GM12891 (cell line): ENCODE results near the gene FGF8.
A peak's percentile ranks its signal among the peaks of the same experiment; 100 is the strongest.

Experiments
- DNase-seq: peaks from one replicate; pipeline ENCODE4 v3.0.0; 2011; ENCODE audit warnings: low spot score; ENCODE audit not compliant: insufficient read length
- FAIRE-seq: peaks from 2 replicates; lab custom pipeline; 2011; peaks lifted over from hg19 to GRCh38; lab: Jason Lieb, UNC
- PAX5 ChIP-seq: IDR thresholded peaks from 2 replicates; pipeline ENCODE4 v1.6.1; 2011; ENCODE audit warnings: low read length, moderate library complexity, mild to moderate bottlenecking; ENCODE audit not compliant: insufficient read depth, severe bottlenecking
- POLR2A ChIP-seq: IDR thresholded peaks from 2 replicates; pipeline ENCODE4 v1.6.1; 2011; ENCODE audit warnings: low read depth, low read length, control low read depth
- POLR2AphosphoS5 ChIP-seq: IDR thresholded peaks from 2 replicates; pipeline ENCODE4 v1.6.1; 2011; ENCODE audit warnings: low read depth, low read length, control low read depth
- POU2F2 ChIP-seq: IDR thresholded peaks from 2 replicates; pipeline ENCODE4 v1.6.1; 2011; ENCODE audit warnings: low read depth, mild to moderate bottlenecking, control low read depth, low read length, moderate library complexity
- SPI1 ChIP-seq: IDR thresholded peaks from 2 replicates; pipeline ENCODE4 v1.6.1; 2011; ENCODE audit warnings: low read depth, low read length, control low read depth
- TAF1 ChIP-seq: IDR thresholded peaks from 2 replicates; pipeline ENCODE4 v1.6.1; 2011; ENCODE audit warnings: low read depth, low read length, control low read depth

FGF8 gene

DNA sequence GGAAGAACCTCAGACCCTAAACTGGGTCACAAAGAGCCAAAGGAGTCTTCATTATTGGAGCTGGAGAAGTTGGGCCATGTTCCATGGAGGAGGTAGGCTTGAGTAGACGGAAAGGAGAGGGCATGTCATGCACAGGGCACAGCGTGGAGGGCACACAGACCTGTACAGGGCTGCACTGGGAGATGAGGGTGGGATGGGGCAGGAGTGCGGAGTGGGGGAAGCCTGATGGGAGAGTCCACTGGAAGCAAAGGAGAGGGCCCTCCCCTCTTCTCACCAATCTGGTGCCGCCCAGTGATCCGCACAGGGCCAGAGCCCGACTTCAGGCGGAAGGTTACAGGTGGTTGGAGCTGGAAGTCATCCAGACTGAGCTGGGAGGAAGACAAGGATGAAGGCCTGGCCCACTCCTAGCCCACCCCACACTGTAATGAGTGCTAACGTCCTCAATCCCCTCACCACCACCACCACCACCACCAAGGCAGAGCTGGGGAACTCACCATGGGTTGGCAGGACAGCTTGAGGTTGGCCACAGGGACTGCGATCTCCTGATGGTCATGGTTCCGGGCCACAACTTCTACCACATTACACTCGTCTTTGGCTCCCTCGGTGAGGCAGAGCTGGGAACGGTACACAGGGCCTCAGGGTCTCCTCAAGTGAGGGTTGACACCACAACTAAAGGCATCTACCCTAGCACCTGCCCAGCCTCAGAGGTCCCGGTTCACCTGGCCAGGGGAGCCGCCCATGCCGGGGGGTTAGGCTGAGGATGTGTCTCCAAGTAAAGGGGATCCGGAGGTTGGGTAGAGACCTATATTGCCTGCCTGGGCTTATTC, 6.3 kb upstream of the FGF8 start:
- TF ChIP-seq SPI1 (no peak), POU2F2 (no peak), POLR2AphosphoS5 (no peak), POLR2A (no peak), TAF1 (no peak), PAX5 (no peak)
- FAIRE-seq (peak; percentile 47), DNase-seq (no peak)

DNA sequence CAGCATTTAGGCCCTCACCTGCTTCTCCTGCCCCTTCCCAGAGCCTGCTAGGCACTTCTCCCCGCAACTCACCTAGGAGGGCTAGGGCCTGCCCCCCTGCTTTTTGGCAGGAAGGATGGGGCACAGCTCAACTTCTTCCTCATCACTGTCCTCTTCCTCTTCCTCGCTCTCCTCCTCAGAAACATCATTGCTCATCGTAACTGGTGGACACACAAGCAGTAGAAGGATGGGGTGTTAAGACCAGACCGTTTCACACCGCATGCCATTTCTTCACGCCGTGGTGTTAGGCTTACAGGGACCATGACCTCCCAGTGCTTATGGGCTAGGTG, 5.7 kb upstream of the FGF8 start:
- FAIRE-seq (no peak), DNase-seq (no peak)
- no peak for TF ChIP-seq TAF1
- TF ChIP-seq POU2F2 = no peak
- TF ChIP-seq POLR2AphosphoS5 = no peak
- no peak for TF ChIP-seq POLR2A
- no peak for TF ChIP-seq SPI1
- no peak for TF ChIP-seq PAX5

DNA sequence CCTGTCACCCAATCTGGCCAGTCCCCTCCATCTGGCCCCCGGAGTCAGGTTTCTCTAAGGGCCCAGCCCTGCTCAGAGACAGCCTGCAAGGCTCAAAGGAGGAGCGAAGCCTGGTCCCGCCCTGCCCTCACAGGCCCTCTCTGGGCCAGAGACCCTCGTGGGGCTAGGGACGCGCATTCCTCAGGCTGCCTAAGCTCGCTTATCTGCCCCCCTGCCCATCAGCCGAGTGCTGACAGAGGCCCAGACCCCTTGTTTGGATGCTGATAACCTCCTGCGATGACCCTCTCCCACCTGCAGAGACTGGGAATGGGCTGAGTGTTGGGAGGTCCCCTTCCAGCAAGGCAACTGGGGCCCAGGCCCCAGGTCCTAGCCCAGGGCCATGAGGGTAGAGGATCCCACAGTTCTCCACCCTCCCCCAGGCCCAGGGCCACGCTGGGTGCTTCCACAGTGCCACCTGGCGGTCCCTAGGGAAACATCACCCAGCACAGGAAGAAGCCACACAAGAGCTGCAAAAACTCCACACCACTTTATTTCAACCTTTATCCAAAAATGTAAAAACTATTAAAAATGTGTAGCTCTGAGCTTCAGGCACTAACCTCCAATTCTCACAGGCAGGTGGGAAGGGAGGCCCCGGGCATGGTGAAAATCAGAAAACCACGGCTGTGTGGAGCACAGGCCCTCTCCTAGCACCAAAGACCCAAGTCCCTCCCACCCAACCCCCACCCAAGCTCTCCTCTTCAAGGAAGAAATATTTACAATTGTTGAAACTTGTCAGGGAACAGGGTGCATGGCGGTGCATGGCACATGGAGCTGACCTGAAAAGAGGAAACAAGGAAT, 5.1 kb upstream of the FGF8 start:
- peak; percentile 75 for DNase-seq
- FAIRE-seq = peak; percentile 82

DNA sequence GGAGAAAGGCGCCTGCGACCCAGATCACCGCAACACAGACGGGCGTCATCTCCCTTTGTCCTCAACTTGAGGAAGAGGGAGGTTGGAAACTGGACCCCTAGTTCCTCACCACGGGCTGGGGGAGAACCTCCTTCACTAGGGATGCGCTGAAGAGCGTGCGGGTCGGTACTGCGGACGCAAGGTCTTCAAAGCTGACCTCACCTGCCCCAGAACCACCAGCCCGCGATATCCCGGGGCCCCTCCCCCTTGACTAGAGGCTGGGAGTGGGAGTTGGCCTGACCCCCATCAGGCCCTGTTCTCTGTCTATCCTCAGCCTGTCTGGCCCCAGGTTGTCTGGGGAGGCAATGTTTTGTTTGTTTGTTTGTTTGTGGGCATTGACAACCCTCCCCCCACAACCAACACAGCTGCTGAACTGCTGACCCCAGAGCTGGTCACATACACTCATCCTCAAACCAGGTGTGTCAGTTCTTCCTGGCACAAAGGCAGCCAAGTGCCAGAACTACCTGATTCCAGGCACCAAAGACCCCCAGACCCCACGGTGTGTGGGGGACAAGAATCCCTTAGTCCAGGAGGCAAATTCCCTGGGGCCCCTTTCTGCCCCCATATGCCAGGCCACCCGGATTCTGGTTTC, 4.4 kb upstream of the FGF8 start:
- DNase-seq = peak; percentile 14
- TF ChIP-seq PAX5 = no peak
- TF ChIP-seq TAF1 = no peak
- TF ChIP-seq POLR2AphosphoS5 = no peak
- no peak for TF ChIP-seq SPI1
- TF ChIP-seq POLR2A = no peak
- TF ChIP-seq POU2F2 = no peak
- peak; percentile 69 for FAIRE-seq

More for the DNA sequence above, 5.1 kb upstream of the FGF8 start:
- no peak for TF ChIP-seq POU2F2
- TF ChIP-seq POLR2A = no peak
- no peak for TF ChIP-seq SPI1
- no peak for TF ChIP-seq POLR2AphosphoS5
- peak; percentile 61 for TF ChIP-seq PAX5
- no peak for TF ChIP-seq TAF1

DNA sequence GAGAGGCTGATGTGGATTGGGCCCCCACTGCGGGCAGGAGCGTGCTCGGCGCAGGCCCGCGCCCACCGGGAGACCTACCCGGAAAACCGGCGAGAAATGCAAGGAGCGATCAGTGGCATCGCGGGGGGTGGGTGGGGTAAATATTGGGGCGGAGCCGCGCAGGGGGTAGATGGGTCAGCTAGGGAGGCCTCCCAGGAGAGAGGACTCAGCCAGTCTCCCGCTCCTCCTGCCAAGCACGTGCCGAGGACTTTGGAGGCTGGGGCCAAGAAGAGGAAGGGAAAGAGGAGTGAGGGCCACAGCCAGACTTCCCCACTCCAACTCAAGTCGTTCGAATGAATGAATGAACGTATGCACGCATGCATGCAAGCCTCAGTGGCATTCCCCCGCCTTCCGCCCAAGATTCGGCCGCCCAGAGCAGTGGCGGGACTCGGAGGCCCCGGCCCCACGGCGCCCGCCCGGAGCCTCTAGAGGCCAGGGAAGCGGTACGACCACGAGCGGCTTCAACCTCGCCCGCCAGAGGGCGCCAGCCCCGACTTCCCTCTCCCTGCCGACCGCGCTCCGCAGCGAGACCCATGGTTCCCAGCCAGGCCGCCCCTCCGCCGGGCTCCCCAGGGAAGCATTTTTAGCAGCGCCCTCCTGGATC, 3.8 kb upstream of the FGF8 start:
- DNase-seq (peak; percentile 79), FAIRE-seq (peak; percentile 91)
- TF ChIP-seq PAX5 (peak; percentile 10), TAF1 (no peak)

DNA sequence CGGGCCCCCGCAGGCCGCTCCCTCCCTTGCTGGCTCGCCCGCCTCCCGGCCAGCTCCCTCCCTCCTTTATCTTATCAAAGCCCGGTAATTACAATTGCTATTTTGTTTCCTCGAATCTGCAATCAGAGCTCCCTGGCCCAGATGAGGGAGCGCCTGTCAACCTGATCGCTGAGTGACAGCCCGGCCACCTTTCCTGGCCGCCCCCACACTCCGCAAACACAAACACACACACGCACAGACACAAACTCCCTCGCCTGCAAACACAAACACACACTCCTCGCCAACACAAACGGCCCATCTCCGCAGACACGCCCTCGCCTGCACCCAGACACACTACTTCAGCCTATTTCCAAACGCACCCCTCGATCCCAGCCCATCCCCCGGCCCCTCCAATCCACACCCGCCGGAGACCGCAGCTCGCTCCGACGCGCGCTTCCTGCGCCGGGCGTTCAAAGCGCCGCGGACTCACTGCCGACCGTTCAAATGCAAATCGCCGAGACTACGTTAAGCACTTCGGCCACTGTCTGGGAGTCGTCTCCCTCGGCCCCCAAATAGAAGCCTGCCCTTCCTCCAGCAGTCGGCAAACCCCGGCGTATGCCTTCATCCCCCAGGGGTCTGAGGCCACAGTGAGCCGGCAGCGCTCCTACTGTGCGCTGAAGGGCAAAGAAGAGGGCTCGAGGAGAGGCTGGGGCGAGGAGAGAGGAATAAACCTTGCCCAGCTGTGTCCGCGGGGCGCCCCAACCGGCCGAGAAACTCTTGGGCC, 3.0 kb upstream of the FGF8 start:
- DNase-seq = no peak
- peak; percentile 94 for FAIRE-seq

DNA sequence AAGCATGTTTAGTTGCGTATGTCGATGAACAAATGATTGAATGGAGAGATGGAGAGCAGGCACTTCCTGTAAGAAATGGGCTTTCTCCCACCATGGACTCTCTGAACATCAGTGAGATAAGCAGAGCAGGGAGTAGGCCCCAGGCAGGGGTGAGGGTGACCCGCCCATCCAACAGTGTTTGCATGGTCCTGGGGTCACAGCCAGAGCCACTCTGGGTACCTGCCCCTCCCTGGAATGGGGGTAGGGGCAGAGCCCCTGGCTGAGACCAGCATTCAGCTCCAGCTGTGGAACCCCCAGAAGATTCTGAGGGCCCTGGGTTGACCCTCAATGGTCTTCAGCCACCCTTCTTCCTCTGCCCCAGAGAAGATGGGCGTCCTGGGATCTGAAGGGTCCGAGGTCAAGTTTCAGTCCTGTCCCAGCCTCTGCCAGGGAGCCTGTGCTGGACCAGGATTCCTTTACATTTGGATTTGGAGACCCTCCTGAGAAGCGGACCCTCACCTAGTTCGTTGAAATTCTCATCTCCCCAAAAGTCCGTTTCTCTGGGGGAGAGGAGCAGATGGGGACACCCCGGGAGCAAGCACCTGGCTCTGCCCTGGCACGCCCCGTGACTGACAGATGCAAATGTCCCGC, 2.4 kb upstream of the FGF8 start:
- TF ChIP-seq POLR2AphosphoS5 (no peak), POLR2A (no peak), PAX5 (no peak), POU2F2 (no peak), TAF1 (no peak)
- peak; percentile 70 for FAIRE-seq

More for the DNA sequence above, 3.0 kb upstream of the FGF8 start:
- TF ChIP-seq POU2F2 (peak; percentile 60; the same call in 1 of the 2 replicates), POLR2AphosphoS5 (no peak)

DNA sequence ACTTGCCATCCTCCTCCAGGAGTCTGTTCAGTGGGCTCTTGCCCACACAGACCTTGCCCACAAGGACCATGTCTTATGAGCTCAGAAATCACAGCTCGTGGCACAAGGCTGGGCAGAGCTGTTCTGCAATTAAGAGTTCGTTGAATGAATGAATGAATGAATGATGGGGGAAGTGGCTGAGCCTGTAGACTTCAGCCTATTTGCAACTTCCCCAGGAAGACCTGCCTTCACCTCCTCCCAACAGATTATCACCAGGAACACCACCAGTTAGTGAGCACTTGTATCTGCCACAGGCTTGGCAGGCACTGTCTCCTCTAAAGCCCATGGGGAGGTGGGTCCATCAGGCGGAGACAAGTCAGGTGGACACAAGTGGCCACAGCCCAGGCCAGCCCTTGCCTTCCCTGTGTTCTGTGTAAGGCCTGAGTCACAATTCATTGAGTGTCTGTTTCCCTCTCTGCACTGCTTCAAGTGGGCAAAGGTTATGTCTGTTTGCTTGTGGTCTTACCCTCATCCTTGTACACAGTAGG, 1.8 kb upstream of the FGF8 start:
- DNase-seq (no peak), FAIRE-seq (peak; percentile 23)
- TF ChIP-seq POU2F2 (no peak), TAF1 (no peak), SPI1 (no peak), POLR2A (no peak), PAX5 (no peak)

More for the DNA sequence above, 2.4 kb upstream of the FGF8 start:
- no peak for DNase-seq
